ENCODE results near the gene ELP2. TPM values are rescaled to one million over a fixed set of nuclear protein-coding genes. Genes with fewer than 3 reads are reported as not detected.

The ELP2 gene
- total and polyA plus RNA-seq, 9 of the 15 experiments (the other 6 are each of a cell fraction or from before 2014, with no cell fraction given), result 76.8 to 192 (median 140) TPM

DNA sequence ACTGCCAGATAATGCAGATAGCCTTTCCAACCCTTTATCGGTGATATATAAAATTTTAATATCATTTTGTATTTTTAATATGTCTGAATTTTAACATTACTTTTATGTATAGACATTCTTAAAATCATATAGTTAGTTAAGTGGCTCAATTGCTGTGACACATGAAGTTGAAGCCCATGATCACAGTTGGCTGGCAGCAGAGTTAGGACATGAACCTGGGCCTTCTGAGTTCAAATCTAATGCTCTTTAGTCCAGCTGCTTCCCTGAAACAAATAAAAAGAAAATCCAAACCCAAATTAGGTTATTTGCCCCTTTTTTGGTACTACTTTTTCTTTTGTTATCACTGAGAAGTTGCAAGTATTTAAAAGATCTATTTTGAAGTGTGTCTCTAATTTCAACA is 5.6 kb downstream of the ELP2 start:
- no peak for TF ChIP-seq SMARCB1 (IDR thresholded peaks at IDR 0.05; ENCODE audit: insufficient read length, low read depth)
- H3K27ac ChIP-seq (ENCODE audit: extremely low read depth, low read depth, low read length), result no peak overlapping the region
- in situ Hi-C loops (cut with MboI), result no loop called here
- H3K4me2 ChIP-seq (ENCODE audit: insufficient read depth, low read length), result no peak overlapping the region
- peaks cover 13 to 22% of the 10 kb centered on the region in 2 experiments; a peak in 4 of 5 replicates for H3K4me1 ChIP-seq (replicated peaks in 1 of 2; ENCODE audit: control insufficient read depth in 2 of 2, insufficient read depth in 2 of 2, low read length in 2 of 2)
- H3K36me3 ChIP-seq (ENCODE audit: control insufficient read depth, insufficient read depth, low read length), result peaks cover 83% of the 10 kb centered on the region
- FAIRE-seq (no peak), DNase-seq (ENCODE audit: extremely low read depth in 1 of 4, low spot score in 3 of 4) (no peak), ATAC-seq (no peak)
- H3K27me3 ChIP-seq (ENCODE audit: control insufficient read depth in 2 of 2, insufficient read depth in 2 of 2, low read length in 2 of 2), result no peaks in the 10 kb centered on the region
- ChIA-PET CTCF (ENCODE audit: low intra/inter-chr PET ratio) (no interaction called here), POLR2A (no interaction called here)
- BruUV-seq (replicated peaks), result no TSS peak
- no peak overlapping the region for H3K9ac ChIP-seq (ENCODE audit: insufficient read depth in 1 of 2, low read depth in 2 of 2, low read length in 2 of 2)
- intact Hi-C loops (cut with micrococcal nuclease), result no loop called here
- no peak overlapping the region for H2AFZ ChIP-seq (ENCODE audit: low read depth, low read length)
- H3K9me3 ChIP-seq (replicated peaks; ENCODE audit: control insufficient read depth, insufficient read depth, low read depth, low read length), result no peaks in the 10 kb centered on the region
- peaks cover 56% of the 10 kb centered on the region for H3K79me2 ChIP-seq (ENCODE audit: control insufficient read depth, insufficient read depth, low read length)
- H3K9me1 ChIP-seq (ENCODE audit: control insufficient read depth, insufficient read depth, low read length), result peaks cover 7% of the 10 kb centered on the region
- H3K4me3 ChIP-seq, result no peak overlapping the region
- peaks cover 13% of the 10 kb centered on the region for H4K20me1 ChIP-seq (replicated peaks; ENCODE audit: control insufficient read depth, insufficient read depth, low read length)
- WGBS (ENCODE audit: insufficient coverage, low coverage, missing lambda C conversion rate), result 93% methylated on average over 1 of the region's 1 CpG

DNA sequence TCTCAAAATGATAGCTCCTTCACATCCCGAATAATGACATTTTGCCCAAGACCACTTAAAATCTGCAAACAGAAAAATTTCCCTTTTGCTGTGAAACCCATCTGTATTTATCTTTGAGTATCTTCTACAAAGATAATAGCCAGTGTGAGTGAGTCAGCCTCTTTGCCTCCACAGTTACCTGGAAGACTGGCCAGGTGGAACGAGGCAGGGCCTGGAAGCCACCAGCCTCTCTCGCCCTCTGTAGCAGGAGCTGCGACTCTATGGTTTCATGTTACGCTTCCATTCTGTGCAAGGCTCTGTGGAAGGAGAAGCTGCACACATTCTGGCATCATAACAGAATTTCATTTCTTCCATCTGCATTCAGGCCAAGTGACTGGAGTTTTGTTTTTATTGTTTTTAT is 9.5 kb downstream of the ELP2 start:
- TF ChIP-seq POLR2A (conservative IDR thresholded peaks at IDR 0.05), result no peak
- TF ChIP-seq, protein P1, sequence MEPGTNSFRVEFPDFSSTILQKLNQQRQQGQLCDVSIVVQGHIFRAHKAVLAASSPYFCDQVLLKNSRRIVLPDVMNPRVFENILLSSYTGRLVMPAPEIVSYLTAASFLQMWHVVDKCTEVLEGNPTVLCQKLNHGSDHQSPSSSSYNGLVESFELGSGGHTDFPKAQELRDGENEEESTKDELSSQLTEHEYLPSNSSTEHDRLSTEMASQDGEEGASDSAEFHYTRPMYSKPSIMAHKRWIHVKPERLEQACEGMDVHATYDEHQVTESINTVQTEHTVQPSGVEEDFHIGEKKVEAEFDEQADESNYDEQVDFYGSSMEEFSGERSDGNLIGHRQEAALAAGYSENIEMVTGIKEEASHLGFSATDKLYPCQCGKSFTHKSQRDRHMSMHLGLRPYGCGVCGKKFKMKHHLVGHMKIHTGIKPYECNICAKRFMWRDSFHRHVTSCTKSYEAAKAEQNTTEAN (CRISPR knock-in tag; IDR thresholded peaks at IDR 0.05), result no peak
- TF ChIP-seq, protein P2, sequence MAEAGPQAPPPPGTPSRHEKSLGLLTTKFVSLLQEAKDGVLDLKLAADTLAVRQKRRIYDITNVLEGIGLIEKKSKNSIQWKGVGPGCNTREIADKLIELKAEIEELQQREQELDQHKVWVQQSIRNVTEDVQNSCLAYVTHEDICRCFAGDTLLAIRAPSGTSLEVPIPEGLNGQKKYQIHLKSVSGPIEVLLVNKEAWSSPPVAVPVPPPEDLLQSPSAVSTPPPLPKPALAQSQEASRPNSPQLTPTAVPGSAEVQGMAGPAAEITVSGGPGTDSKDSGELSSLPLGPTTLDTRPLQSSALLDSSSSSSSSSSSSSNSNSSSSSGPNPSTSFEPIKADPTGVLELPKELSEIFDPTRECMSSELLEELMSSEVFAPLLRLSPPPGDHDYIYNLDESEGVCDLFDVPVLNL (CRISPR knock-in tag; IDR thresholded peaks at IDR 0.05; ENCODE audit: low read depth), result no peak
- ChIA-PET POLR2A (interaction anchor here (0.9 to 1.5 kb wide), 5 partner anchors 15 to 74 kb away, joined by 4 read pairs; no protein-coding TSS in a partner anchor), CTCF (ENCODE audit: low intra/inter-chr PET ratio) (no interaction called here)
- H2AFZ ChIP-seq (ENCODE audit: low read depth, low read length), result no peak overlapping the region
- no TSS peak for BruUV-seq (replicated peaks)
- H3K4me3 ChIP-seq, result no peak overlapping the region
- in situ Hi-C loops (cut with MboI) (no loop called here), intact Hi-C loops (cut with micrococcal nuclease) (no loop called here)
- no peaks in the 10 kb centered on the region for H3K9me3 ChIP-seq (replicated peaks; ENCODE audit: control insufficient read depth, insufficient read depth, low read depth, low read length)
- DNase-seq (ENCODE audit: extremely low read depth in 1 of 4, low spot score in 3 of 4), result no peak
- H3K4me2 ChIP-seq (ENCODE audit: insufficient read depth, low read length), result no peak overlapping the region
- peaks cover 18% of the 10 kb centered on the region for H3K79me2 ChIP-seq (ENCODE audit: control insufficient read depth, insufficient read depth, low read length)
- peaks cover 95% of the 10 kb centered on the region for H3K36me3 ChIP-seq (ENCODE audit: control insufficient read depth, insufficient read depth, low read length)
- H3K4me1 ChIP-seq (replicated peaks in 1 of 2; ENCODE audit: control insufficient read depth in 2 of 2, insufficient read depth in 2 of 2, low read length in 2 of 2), result no peaks in the 10 kb centered on the region
- H3K9me1 ChIP-seq (ENCODE audit: control insufficient read depth, insufficient read depth, low read length), result no peaks in the 10 kb centered on the region
- H3K9ac ChIP-seq (ENCODE audit: insufficient read depth in 1 of 2, low read depth in 2 of 2, low read length in 2 of 2), result no peak overlapping the region
- 92% methylated on average over 5 of the region's 5 CpGs for WGBS (ENCODE audit: insufficient coverage, low coverage, missing lambda C conversion rate)
- no peaks in the 10 kb centered on the region for H3K27me3 ChIP-seq (ENCODE audit: control insufficient read depth in 2 of 2, insufficient read depth in 2 of 2, low read length in 2 of 2)
- no peak for ATAC-seq
- H3K27ac ChIP-seq (ENCODE audit: extremely low read depth, low read depth, low read length), result no peak overlapping the region
- no peaks in the 10 kb centered on the region for H4K20me1 ChIP-seq (replicated peaks; ENCODE audit: control insufficient read depth, insufficient read depth, low read length)
- FAIRE-seq, result no peak

Data from K562 (cell line).